K562 (cell line): Measurements from ENCODE around the gene TMEM255A. TPM values are rescaled to one million over a fixed set of nuclear protein-coding genes. Genes with fewer than 3 reads are reported as not detected.

Experiments used
- ATAC-seq: fragments of 200-7000 bp; cut with Tn5 transposase; 3 replicates; pipeline ENCODE4 v1.9.1; 2020; ENCODE audit warnings: moderate library complexity
- BruUV-seq: library from RNA; stranded (reverse); fragments of 400-500 nt; replicated peaks from 2 replicates; lab custom pipeline; 2021; lab: Mats Ljungman, UMichigan
- CTCF ChIA-PET: fragments of 300-600 bp; formaldehyde crosslinking; extraction: SDS; loops from one replicate; lab custom pipeline; 2021; ENCODE audit warnings: low intra/inter-chr PET ratio; lab: Yijun Ruan, JAX
- POLR2A ChIA-PET: fragments of 300-600, 350-650 bp; sonication (Branson Sonifier 250); formaldehyde crosslinking; extraction: SDS; loops from one replicate; lab custom pipeline; 2021; ENCODE audit warnings: antibody characterized with exemption, inconsistent platforms; lab: Yijun Ruan, JAX
- DNase-seq, 4 experiments: peaks; one replicate each; pipeline versions ENCODE4 v3.0.0 to v3.0.0-alpha.2; 2011 to 2018; ENCODE audit warnings: low spot score in 3 of 4, mixed read lengths in 3 of 4; ENCODE audit errors: extremely low read depth in 1 of 4
- FAIRE-seq: peaks from 2 replicates; lab custom pipeline; 2011; peaks lifted over from hg19 to GRCh38; lab: Jason Lieb, UNC
- H2AFZ ChIP-seq: 2 replicates; pipeline ENCODE4 v1.6.0; 2011; ENCODE audit warnings: low read depth, low read length, control low read depth, inconsistent platforms
- H3K27ac ChIP-seq: fragments of 200-600 bp; 3 replicates; pipeline ENCODE4 v1.8.0; 2011; ENCODE audit warnings: low read depth, mild to moderate bottlenecking, control low read depth, inconsistent platforms, low read length, moderate library complexity, mixed read lengths; ENCODE audit errors: extremely low read depth
- H3K27me3 ChIP-seq, 2 experiments: fragments of 300-600 bp in 1 of 2; 2 replicates in 1 of 2; 3 replicates in 1 of 2; pipeline versions ENCODE4 v1.6.0 to v1.8.0; 2011; ENCODE audit warnings: inconsistent platforms in 2 of 2, low read length in 2 of 2, mild to moderate bottlenecking in 1 of 2, mixed read lengths in 1 of 2, moderate library complexity in 1 of 2; ENCODE audit not compliant: control insufficient read depth in 2 of 2, insufficient read depth in 2 of 2
- H3K36me3 ChIP-seq: fragments of 300-600 bp; 3 replicates; pipeline ENCODE4 v1.8.0; 2011; ENCODE audit warnings: mild to moderate bottlenecking, low read length, inconsistent platforms; ENCODE audit not compliant: control insufficient read depth, insufficient read depth
- H3K4me1 ChIP-seq, 2 experiments: fragments of 200-600 bp in 1 of 2; replicated peaks in 1 of 2; 2 replicates in 1 of 2; 3 replicates in 1 of 2; pipeline versions ENCODE4 v1.5.1 to v1.8.0; 2011; ENCODE audit warnings: inconsistent platforms in 2 of 2, low read length in 2 of 2, mild to moderate bottlenecking in 1 of 2, mixed read lengths in 1 of 2, moderate library complexity in 1 of 2; ENCODE audit not compliant: control insufficient read depth in 2 of 2, insufficient read depth in 2 of 2
- H3K4me2 ChIP-seq: 2 replicates; pipeline ENCODE4 v1.6.1; 2011; ENCODE audit warnings: low read length, control low read depth, inconsistent platforms, mixed read lengths; ENCODE audit not compliant: insufficient read depth
- H3K4me3 ChIP-seq: fragments of 200-600 bp; sonication (generic), shearing (Covaris generic); 2 replicates; pipeline ENCODE4 v1.5.1; 2016; ENCODE audit warnings: control low read depth, inconsistent platforms
- H3K79me2 ChIP-seq: fragments of 200-600 bp; 3 replicates; pipeline ENCODE4 v1.8.0; 2011; ENCODE audit warnings: low read length, inconsistent platforms; ENCODE audit not compliant: control insufficient read depth, insufficient read depth
- H3K9ac ChIP-seq, 2 experiments: 2 replicates each; pipeline versions ENCODE4 v1.6.0 to v1.6.1; 2011; ENCODE audit warnings: low read depth in 2 of 2, low read length in 2 of 2, control low read depth in 1 of 2, inconsistent platforms in 1 of 2, mild to moderate bottlenecking in 1 of 2, mixed read lengths in 1 of 2; ENCODE audit not compliant: insufficient read depth in 1 of 2
- H3K9me1 ChIP-seq: one replicate; pipeline ENCODE4 v1.6.0; 2011; ENCODE audit warnings: inconsistent platforms, mild to moderate bottlenecking, low read length, moderate library complexity; ENCODE audit not compliant: control insufficient read depth, insufficient read depth
- H3K9me3 ChIP-seq: replicated peaks from 2 replicates; pipeline ENCODE4 v1.5.1; 2011; ENCODE audit warnings: low read depth, low read length, inconsistent platforms; ENCODE audit not compliant: control insufficient read depth, insufficient read depth
- H4K20me1 ChIP-seq: replicated peaks from 2 replicates; pipeline ENCODE4 v1.6.1; 2011; ENCODE audit warnings: low read length, inconsistent platforms, mixed read lengths; ENCODE audit not compliant: control insufficient read depth, insufficient read depth
- C11orf30 ChIP-seq: fragments of 450-650 bp; IDR thresholded peaks from 2 replicates; pipeline ENCODE4 v1.6.1; 2016; ENCODE audit warnings: low read depth, mild to moderate bottlenecking
- KAT7 ChIP-seq: sonication (generic); formaldehyde crosslinking; IDR thresholded peaks from 2 replicates; pipeline ENCODE4 v1.8.0; 2022; ENCODE audit warnings: missing genetic modification reagents, mild to moderate bottlenecking, borderline replicate concordance
- MAFG ChIP-seq: fragments of 450-650 bp; conservative IDR thresholded peaks from 2 replicates; pipeline ENCODE4 v1.6.1; 2016; ENCODE audit warnings: missing genetic modification characterization, missing compliant biosample characterization
- MED1 ChIP-seq: sonication (generic); formaldehyde crosslinking; IDR thresholded peaks from 2 replicates; pipeline ENCODE4 v1.8.1; 2023; ENCODE audit warnings: missing genetic modification reagents, borderline replicate concordance
- TGIF2 ChIP-seq: sonication (generic); formaldehyde crosslinking; IDR thresholded peaks from 2 replicates; pipeline ENCODE4 v1.8.1; 2022; ENCODE audit warnings: mild to moderate bottlenecking, missing genetic modification reagents, moderate library complexity
- XRCC4 ChIP-seq: IDR thresholded peaks from one replicate; pipeline ENCODE4 v1.6.1; 2011; ENCODE audit not compliant: insufficient read depth, insufficient read length; ENCODE audit errors: extremely low read depth
- ZNF695 ChIP-seq: fragments of 450-650 bp; formaldehyde crosslinking; IDR thresholded peaks from 2 replicates; pipeline ENCODE4 v1.4.0; 2020; ENCODE audit warnings: mild to moderate bottlenecking, moderate library complexity
- WGBS: fragments of 100-300 bp; shearing (Covaris generic); methylation state at CpG from one replicate; pipeline ENCODE4 v1.1.6; 2016; ENCODE audit warnings: low coverage, mixed read lengths; ENCODE audit not compliant: insufficient coverage; ENCODE audit errors: missing lambda C conversion rate; 5-methylcytosine and 5-hydroxymethylcytosine counted together
- in situ Hi-C: fragments of 300-500 bp; cut with MboI; formaldehyde crosslinking; loops from 4 replicates; pipeline ENCODE4 v1.15.0; 2018; ENCODE audit warnings: inconsistent platforms, mixed read lengths
- intact Hi-C: fragments of 100-400 bp; cut with micrococcal nuclease; formaldehyde crosslinking; loops from 2 replicates; pipeline ENCODE4 v1.14.2; 2022
- polyA plus RNA-seq, 8 experiments: library from polyadenylated mRNA; depleted of rRNA in 4 of 8; stranded (reverse) in 5 of 8; unstranded in 3 of 8; fragments of >200 nt; fragmentation: Nextera tagmentation in 2 of 8; fragmentation: Illumina TruSeq in 1 of 8; extraction: Ambion mirVana in 2 of 8; extraction: Trizol in 1 of 8; gene quantifications; 2 replicates each; pipeline versions ENCODE4 v1.2.1 to v1.2.3, GENCODE V29; 2011 to 2014; ENCODE audit warnings: inconsistent platforms in 1 of 8, missing spikeins in 1 of 8
- total RNA-seq, 7 experiments: library from RNA; depleted of rRNA in 6 of 7; stranded (reverse); fragments of >200 nt in 6 of 7; fragmentation: Illumina TruSeq in 2 of 7; extraction: Trizol in 2 of 7; gene quantifications; 2 replicates each; pipeline versions ENCODE4 v1.2.1 to v1.2.3, GENCODE V29; 2011 to 2021; ENCODE audit warnings: low replicate concordance in 1 of 7
- TF ChIP-seq, protein P1 (sequence below): sonication (generic); formaldehyde crosslinking; IDR thresholded peaks from 2 replicates; pipeline ENCODE4 v1.8.1; 2023; ENCODE audit warnings: mild to moderate bottlenecking, missing genetic modification reagents
- TF ChIP-seq, protein P2 (sequence below): fragments of 200-600 bp; sonication (generic); IDR thresholded peaks from one replicate; pipeline ENCODE4 v1.6.1; 2012; ENCODE audit warnings: mild to moderate bottlenecking, low read depth, low read length, inconsistent platforms

Gene TMEM255A
- total and polyA plus RNA-seq, 9 of the 15 experiments (the other 6 are each of a cell fraction or from before 2014, with no cell fraction given) = 0.01 TPM; not detected in 8

DNA sequence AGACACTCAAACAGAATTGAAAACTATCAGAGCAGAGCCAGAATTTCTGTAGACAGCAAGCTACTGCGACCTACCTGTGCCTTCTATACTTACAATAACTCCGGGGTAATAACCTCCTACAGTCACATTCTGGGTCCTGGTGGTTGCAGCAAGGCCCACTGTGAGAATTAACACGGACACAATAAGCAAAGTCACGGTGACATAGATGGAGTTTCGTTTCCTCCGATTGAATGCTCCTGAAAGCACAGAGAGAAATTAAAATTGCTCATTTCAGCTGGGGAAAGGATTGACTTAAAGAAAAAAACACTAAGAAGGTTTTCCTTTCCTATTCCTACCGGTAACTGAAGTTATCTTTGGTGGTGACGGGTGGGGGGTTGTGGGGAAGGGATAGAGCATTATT is 7.0 kb downstream of the TMEM255A start:
- intact Hi-C loops (loop anchor here (5.0 kb wide), 1 partner anchor 52 kb away; the partner anchor contains the start of gene ZBTB33), in situ Hi-C loops (no loop called here)
- FAIRE-seq (no peak), DNase-seq (no peak), ATAC-seq (no peak)
- Histone ChIP-seq H2AFZ (peak overlapping the region; percentile 51), H3K27me3 (no peaks in the 10 kb centered on the region), H3K4me3 (no peak overlapping the region), H3K9ac (no peak overlapping the region), H3K36me3 (no peaks in the 10 kb centered on the region), H3K9me1 (no peaks in the 10 kb centered on the region), H4K20me1 (no peaks in the 10 kb centered on the region), H3K9me3 (no peaks in the 10 kb centered on the region), H3K4me2 (no peak overlapping the region), H3K79me2 (no peaks in the 10 kb centered on the region), H3K4me1 (peaks cover 0 to 11% of the 10 kb centered on the region in 2 experiments; a peak in 3 of 5 replicates), H3K27ac (no peak overlapping the region)
- 25% methylated on average over 8 of the region's 8 CpGs for WGBS
- ChIA-PET CTCF (no interaction called here), POLR2A (no interaction called here)
- no TSS peak for BruUV-seq
- TF ChIP-seq, protein P1, sequence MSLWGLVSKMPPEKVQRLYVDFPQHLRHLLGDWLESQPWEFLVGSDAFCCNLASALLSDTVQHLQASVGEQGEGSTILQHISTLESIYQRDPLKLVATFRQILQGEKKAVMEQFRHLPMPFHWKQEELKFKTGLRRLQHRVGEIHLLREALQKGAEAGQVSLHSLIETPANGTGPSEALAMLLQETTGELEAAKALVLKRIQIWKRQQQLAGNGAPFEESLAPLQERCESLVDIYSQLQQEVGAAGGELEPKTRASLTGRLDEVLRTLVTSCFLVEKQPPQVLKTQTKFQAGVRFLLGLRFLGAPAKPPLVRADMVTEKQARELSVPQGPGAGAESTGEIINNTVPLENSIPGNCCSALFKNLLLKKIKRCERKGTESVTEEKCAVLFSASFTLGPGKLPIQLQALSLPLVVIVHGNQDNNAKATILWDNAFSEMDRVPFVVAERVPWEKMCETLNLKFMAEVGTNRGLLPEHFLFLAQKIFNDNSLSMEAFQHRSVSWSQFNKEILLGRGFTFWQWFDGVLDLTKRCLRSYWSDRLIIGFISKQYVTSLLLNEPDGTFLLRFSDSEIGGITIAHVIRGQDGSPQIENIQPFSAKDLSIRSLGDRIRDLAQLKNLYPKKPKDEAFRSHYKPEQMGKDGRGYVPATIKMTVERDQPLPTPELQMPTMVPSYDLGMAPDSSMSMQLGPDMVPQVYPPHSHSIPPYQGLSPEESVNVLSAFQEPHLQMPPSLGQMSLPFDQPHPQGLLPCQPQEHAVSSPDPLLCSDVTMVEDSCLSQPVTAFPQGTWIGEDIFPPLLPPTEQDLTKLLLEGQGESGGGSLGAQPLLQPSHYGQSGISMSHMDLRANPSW (CRISPR knock-in tag) = no peak
- TF ChIP-seq TGIF2 (no peak), MAFG (tag) (peak; percentile 9; the same call in 1 of the 2 replicates), KAT7 (CRISPR knock-in tag) (no peak), C11orf30 (0 out of 2 replicates have a peak, but pooled peaks have one; percentile 14), XRCC4 (no peak), ZNF695 (no peak), MED1 (no peak)
- TF ChIP-seq, protein P2, sequence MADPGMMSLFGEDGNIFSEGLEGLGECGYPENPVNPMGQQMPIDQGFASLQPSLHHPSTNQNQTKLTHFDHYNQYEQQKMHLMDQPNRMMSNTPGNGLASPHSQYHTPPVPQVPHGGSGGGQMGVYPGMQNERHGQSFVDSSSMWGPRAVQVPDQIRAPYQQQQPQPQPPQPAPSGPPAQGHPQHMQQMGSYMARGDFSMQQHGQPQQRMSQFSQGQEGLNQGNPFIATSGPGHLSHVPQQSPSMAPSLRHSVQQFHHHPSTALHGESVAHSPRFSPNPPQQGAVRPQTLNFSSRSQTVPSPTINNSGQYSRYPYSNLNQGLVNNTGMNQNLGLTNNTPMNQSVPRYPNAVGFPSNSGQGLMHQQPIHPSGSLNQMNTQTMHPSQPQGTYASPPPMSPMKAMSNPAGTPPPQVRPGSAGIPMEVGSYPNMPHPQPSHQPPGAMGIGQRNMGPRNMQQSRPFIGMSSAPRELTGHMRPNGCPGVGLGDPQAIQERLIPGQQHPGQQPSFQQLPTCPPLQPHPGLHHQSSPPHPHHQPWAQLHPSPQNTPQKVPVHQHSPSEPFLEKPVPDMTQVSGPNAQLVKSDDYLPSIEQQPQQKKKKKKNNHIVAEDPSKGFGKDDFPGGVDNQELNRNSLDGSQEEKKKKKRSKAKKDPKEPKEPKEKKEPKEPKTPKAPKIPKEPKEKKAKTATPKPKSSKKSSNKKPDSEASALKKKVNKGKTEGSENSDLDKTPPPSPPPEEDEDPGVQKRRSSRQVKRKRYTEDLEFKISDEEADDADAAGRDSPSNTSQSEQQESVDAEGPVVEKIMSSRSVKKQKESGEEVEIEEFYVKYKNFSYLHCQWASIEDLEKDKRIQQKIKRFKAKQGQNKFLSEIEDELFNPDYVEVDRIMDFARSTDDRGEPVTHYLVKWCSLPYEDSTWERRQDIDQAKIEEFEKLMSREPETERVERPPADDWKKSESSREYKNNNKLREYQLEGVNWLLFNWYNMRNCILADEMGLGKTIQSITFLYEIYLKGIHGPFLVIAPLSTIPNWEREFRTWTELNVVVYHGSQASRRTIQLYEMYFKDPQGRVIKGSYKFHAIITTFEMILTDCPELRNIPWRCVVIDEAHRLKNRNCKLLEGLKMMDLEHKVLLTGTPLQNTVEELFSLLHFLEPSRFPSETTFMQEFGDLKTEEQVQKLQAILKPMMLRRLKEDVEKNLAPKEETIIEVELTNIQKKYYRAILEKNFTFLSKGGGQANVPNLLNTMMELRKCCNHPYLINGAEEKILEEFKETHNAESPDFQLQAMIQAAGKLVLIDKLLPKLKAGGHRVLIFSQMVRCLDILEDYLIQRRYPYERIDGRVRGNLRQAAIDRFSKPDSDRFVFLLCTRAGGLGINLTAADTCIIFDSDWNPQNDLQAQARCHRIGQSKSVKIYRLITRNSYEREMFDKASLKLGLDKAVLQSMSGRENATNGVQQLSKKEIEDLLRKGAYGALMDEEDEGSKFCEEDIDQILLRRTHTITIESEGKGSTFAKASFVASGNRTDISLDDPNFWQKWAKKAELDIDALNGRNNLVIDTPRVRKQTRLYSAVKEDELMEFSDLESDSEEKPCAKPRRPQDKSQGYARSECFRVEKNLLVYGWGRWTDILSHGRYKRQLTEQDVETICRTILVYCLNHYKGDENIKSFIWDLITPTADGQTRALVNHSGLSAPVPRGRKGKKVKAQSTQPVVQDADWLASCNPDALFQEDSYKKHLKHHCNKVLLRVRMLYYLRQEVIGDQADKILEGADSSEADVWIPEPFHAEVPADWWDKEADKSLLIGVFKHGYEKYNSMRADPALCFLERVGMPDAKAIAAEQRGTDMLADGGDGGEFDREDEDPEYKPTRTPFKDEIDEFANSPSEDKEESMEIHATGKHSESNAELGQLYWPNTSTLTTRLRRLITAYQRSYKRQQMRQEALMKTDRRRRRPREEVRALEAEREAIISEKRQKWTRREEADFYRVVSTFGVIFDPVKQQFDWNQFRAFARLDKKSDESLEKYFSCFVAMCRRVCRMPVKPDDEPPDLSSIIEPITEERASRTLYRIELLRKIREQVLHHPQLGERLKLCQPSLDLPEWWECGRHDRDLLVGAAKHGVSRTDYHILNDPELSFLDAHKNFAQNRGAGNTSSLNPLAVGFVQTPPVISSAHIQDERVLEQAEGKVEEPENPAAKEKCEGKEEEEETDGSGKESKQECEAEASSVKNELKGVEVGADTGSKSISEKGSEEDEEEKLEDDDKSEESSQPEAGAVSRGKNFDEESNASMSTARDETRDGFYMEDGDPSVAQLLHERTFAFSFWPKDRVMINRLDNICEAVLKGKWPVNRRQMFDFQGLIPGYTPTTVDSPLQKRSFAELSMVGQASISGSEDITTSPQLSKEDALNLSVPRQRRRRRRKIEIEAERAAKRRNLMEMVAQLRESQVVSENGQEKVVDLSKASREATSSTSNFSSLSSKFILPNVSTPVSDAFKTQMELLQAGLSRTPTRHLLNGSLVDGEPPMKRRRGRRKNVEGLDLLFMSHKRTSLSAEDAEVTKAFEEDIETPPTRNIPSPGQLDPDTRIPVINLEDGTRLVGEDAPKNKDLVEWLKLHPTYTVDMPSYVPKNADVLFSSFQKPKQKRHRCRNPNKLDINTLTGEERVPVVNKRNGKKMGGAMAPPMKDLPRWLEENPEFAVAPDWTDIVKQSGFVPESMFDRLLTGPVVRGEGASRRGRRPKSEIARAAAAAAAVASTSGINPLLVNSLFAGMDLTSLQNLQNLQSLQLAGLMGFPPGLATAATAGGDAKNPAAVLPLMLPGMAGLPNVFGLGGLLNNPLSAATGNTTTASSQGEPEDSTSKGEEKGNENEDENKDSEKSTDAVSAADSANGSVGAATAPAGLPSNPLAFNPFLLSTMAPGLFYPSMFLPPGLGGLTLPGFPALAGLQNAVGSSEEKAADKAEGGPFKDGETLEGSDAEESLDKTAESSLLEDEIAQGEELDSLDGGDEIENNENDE = no peak
